Non-pigmented ciliary epithelial cell (primary cell): ENCODE measurements around the gene ECE1.

ENCODE experiments used
- DNase-seq: peaks from one replicate; pipeline ENCODE4 v3.0.0-alpha.2; 2010; ENCODE audit warnings: low read depth

The ECE1 gene

DNA sequence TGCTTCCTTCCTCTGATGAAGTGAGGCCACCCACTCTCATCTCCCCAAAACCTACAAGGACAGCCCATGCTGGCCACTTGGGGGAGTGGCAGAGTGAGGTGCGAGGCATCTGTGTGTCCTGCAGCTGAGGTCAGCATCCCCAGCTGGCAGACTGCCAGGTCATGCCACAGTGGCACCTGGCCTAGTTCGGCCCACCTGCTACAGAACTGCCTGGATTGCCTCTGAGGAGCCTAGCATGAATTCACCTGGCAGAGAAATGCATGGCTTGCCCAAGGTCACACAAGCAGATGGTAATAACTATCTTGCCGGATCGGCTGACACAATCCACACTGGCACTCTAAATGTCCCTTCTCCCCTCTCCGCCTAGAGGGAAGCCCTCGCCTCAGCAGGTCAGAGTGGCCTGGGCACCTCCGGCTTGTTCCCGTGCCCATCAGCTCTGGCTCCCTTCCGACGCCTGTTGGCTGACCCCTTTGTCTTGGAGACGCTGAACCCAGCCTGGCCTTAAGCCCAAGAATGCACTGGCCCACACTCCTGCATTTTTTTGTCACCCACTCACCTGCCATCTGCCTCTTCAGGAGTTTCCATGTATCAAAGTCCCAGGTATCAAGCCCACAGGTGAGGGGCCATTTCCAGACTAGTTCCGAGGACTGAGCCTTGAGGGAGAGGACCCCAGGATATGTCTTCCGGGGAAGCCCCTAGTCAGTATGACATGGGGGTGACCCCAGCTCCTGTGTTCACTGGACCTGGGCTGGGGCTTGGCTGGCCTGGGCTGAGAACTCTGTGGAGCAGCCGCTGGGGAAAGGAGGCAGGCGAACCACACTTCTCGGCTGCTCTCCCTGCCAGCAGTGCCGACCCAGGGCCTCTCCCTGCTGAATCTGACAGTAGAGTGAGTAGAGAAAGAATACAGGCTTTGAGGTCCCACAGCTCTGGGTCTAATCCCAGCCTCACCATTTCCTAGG, 21.7 kb downstream of the ECE1 start:
- DNase-seq, result no peak

DNA sequence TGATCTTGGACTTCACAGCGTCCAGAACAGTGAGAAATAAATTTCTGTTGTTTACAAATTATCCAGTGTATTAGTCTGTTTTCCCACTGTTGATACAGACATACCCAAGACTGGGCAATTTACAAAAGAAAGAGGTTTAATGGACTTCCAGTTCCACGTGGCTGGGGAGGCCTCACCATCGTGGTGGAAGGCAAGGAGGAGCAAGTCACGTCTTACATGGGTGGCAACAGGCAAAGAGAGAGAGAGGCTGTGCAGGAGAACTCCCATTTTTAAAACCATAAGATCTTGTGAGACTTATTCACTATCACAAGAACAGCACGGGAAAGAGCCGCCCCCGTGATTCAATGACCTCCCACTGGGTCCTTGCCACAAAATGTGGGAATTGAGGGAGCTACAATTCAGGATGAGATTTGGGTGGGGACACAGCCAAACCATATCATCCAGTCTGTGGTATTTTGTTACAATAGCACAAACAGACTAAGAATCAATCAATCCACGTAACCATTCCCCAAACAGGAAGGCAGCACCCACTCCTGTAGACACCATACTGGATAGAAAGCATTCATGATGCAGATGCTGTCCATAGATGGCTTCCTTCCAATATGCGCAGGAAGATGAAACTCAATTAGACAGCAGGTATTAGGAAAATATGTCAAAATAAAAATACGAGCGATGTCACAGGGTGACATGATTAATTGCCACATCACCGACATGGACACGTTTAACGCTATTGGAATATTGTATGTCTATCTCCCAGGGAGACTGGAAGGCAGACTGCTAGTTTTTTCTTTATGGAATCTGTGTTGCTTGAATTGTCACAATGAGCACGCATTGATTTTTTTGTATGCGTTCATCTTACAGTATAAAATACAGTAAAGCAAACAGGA, 22.8 kb downstream of the ECE1 start:
- DNase-seq, result no peak

DNA sequence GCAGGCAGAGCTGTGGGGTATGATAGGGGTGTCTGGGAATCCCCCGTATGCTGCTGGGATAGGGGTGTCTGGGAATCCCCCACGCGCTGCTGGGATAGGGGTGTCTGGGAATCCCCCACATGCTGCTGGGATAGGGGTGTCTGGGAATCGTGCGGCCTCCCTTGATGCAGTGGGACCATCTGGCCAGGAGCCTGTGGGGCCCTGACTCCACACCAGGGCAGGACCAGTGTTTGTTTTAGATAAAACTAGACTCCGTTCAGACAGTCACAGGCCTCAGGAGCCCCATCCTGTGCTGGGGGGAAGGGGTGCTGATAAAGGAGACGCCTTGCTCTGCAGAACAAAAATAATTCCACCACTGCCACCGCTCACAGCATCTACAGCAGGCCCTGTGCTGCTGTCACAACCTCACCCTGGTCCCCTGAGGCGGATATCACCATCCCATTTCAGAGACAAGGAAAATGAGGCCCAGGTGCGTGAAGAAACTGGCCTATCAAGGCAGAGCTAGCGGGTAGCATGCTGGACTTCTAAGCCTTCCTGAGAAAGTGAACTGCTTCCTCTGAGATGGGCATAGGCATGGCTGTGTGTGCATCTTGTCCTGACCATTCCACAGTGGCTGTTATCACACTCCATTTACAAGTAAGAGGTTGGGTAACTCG, 24.0 kb downstream of the ECE1 start:
- no peak for DNase-seq

DNA sequence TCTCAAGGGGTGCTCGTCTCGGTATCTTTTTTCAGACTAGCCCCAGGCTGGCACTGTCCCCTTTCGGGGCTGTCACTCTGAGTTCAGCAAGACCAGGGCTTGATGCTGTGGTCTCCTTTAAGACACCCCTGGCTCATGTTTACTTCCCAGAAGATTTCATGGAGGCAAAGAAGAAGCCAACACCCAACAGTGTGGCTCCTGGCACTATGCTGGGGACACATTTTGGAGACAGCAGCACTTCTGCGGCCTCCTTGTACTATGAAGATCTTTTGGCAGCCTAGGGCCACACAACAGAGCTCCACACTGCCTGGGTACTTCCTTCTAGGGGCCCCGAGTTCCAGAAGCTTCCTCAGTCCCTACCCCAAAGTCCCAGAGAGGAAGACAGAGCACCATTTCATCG, 24.6 kb downstream of the ECE1 start:
- DNase-seq, result no peak

DNA sequence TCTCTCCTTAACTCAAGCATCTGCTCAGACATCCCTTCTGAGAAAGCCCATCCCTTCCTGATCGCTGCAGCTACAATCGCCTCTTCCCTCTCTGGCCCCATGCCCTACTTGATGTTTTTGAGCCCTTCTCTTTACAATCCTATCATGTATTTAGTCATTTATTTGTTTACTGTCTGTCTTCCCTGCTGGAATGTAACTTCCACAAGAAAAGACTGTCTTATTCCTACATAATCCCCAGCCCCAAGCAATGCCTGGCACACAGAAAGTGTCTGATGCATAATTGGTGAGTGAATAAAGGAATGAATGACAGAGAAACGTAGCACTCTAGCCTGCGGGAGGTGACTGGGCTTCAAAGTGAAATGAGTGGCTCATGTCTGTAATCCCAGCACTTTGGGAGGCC, 25.4 kb downstream of the ECE1 start:
- no peak for DNase-seq

DNA sequence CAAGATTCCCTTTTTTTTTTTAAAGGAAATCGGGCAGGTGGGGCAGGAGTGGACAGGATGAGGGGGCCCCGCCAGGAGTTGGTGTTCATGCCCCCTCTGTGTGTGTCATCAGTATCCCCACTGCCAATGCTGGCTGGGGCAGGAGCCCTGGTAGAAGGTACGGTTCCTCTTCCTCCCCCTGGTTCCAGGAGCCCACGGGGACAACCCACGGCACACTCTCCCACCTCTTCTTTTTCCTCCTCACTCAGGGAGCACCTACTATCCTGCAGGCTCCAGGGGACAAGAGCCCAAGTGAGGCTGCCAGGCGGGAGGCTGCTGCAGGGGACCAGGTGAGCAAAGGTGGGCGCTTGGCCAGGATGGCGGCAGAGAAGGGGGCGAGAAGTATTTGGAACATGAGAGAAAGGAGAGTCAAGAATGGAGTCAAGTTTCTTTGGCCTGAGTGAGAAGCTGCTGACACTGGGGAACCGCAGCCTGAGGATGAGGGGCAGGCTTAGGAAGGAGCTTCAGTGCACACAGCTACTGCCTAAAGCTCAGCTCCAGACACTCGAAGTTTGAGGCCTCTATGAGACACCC, 26.5 kb downstream of the ECE1 start:
- no peak for DNase-seq

DNA sequence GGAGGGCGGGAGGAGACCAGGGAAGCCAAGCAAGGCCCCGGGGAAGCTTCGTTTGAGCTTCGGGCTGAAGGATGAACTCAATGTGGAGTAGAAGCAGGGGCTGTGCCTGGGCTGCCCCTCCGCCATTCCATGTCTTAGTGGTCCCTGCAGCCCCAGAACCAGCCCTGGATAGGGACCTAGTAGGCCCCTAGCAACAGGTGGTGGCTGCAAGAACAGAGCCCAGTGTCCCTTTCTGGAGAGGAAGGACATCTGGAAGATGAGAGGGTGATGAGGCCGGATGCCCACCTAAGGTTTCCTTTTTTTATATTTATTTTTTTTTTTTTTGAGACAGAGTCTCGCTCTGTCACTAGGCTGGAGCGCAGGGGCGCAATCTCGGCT, 27.2 kb downstream of the ECE1 start:
- no peak for DNase-seq

DNA sequence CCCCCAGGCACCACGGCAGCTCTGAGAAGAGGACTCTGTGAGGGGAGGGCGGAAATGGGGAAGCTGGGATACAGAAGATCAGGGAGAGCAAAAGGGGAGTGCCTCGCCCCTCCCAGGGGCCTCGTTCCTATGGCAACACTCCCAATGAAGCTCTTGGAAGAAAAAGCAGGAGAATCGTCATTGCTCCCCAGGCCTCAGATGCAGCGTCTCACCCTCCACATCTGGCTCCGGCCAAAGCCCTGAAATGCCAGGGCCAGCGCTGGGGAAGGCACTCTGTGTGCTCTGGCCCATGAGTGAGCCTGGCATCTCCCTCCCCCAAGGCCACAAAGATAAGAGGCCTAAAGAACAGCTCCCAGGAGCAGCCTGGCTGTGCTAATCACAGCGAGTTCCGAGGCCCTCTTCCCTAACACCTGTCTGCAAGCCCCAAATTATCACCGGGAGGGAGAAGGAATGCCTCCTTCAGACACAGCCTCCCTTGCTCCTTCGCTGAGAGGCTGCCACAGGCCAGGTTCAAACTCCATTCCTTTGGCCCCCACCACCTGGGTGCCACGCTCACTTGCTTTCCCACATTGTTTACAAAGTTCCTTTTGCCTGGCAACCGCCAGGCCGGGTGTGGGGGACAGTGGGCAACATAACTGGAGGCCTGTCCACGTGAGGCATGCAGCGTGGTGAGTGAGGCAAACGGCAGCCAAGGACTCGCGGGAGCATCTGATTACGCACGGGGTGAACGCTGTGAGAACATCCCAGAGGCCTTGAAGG, 27.8 kb downstream of the ECE1 start:
- DNase-seq, result peak; percentile 81

DNA sequence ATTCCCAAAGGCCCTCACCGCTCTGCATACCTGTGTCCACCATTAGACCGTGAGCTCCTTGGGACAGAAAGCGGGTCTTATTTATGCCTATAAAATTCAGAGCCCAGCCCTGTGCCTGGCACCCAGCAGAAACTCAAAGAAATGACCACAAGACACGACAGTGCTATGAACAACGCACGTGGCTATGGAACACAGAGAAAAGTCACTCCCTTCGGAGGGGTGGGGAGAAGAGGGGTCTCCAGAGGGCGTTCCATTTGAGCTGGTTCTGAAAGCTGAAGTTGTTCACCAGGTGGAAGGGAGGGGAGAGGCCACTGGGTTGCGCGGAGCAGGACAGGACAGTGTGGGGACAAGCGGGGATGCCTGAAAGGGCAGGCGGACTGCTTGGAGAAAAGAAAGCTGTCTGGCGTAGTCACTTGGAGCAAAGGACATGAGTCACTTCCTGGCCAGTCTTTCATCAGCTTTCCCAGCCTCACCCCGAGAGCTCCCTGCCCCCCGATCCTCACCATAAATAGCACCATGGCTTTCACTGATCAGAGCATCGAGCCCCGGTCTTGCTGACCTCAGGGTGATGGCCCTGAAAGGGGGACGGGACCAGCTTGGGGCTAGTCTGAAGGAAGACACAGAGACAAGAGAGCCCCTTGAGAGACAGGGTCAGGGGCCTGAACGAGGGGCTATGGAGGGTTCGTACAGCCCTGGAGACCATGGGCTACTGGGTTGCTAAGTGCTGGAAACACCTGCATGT, 28.5 kb downstream of the ECE1 start:
- peak; percentile 88 for DNase-seq

DNA sequence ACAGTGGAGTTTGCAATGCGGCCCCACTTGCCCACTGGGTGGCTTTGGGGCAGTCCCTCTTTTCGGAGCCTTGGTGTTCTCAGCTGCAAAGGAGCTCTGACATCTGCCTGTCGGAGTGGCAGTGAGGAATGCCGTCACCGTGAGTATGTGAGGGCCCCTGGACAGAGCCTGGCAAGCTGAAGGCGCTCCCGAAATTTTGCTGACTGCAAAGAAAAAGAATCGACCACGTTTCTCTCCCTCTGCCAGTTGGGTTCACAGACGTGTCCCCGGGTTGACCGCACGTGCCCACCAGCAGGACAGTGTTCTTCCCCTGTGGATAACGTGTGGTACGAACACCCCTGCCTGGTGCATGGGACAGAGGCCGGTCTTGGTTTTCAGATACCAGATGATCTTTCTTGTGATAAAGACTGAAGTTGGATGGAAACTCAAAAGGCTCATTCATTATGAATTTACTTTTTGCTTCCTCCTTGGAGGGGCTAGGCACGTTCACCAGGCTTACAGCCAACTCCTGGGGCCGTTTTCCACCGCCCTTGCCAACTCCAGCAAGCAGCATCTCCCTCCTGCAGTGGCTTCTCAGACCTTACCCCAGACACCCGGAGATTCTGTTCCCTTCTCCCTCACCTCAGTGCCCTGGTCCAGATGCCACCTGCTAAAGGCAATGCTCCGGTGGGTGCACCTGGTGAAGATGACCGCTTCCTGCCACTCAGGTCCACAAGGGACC, 29.7 kb downstream of the ECE1 start:
- DNase-seq, result no peak

DNA sequence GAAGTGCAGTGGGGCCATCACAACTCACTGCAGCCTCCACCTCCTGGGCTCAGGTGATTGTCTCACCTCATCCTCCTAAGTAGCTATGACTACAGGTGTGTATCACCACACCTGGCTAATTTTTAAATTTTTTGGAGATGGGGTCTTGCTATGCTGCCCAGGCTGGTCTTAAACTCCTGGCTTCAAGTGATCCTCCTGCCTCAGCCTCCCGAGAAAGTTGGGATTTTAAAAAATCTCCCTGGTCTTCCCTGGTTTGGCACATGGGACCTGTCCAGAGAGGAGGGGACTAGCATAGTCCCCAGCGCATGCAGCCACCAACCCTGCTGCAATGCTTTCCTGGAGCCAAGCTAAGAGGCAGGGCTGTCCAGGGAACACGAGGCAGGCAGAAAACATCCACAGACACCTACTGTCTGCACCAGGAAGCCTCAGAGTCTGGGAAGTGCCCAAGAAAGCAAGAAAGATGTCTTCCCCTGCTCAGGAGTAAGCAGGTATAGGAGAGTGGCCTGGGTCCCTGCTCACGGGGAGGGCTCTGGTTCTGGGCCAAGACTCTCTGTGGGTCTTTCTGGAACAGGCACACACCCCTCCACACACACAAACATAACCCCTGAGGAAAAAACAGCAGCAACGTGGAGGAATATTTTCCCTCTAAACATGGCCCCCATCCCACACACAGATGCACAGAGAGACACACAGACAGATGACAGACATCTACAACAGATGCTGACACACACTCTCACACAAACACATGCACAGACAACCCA, 30.8 kb downstream of the ECE1 start:
- DNase-seq, result no peak

DNA sequence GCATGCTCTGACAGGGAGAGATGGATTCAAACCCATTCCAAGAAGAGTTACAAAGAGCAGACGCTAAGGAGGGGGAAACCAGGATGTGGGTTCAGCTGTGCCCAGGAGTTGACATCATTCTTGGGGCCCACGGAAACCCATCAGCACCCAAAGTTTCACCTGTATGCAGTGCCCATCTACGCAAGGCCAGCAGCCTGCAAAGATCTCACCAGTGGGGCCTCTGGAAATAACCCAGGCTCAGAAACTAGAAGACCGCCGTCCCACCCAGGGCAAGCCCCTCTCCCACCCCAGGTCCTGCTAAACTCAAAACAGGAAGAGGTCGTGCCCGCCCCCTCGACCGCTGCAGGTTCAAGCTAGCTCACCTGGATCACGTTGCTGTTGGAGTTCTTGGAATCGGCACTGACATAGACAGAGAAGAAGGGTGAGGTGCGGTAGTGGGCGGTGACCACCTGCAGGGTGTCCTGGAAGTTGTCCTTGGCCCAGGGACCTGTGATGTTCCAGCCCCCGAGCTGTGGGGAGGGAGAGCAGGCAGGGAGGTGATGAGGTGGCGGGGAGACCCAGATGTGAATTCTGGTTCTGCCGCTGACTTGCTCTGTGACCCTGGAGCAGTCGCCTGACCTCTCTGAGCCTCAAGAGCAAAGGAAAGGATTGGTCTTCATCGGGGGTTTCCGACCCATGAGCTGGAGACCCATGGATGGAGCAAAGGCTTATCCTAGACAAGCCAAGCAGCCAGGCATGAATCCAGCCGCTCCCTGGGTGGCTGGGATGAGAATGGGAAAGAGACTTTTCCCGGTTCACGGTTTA, 31.7 kb downstream of the ECE1 start:
- no peak for DNase-seq

DNA sequence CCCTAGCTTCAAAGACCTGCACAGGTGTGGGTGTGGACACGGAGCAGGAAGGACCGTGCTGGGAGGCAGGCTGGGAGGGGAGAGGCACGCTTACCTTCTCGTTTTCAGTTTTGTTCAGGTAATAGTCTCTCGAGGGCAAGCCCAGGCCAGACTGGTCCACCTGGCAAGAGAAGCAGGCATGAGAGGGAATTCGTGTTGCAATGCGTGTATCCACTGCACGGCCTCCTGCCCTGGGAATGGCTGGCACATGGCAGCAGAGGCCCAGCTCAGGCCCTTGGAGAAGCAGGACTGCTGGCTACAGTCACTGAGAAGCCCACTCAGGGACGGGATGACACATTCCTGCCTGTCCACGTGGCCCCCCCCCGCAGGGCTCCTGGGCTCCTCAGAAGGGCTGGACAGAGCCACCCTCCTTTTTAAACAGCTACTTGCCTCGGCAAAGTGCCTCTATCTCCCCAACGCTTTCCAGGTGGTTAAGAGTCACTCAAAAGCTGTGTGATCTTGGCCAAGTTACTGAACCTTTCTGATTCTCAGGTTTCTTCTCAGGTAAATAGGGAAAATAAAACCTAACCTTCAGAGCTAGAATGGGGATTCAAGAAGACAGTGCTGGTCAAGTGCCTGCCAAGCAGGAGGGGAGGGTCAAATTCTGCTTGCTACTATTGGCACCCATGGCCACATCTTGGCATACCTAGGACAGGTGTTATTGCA, 32.7 kb downstream of the ECE1 start:
- DNase-seq, result no peak

DNA sequence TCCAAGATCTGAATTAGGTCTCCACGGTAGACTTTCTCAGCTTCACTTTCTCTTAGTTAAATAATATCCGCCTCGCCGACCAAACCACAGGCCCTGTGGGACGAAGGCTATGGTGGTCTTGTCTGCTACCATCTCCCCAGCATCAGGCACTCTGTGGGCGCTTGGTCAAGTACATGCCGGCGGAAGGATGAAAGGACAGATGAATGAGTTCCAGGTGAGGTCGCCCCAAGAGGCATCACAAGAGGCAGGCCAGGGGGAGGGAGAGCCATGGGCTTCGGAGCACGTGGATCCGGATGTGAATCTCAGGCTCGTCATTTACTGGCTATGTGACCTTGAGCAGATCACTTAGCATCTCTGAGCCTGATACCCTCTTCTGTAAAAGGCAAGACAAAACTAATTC, 33.5 kb downstream of the ECE1 start:
- DNase-seq, result no peak

DNA sequence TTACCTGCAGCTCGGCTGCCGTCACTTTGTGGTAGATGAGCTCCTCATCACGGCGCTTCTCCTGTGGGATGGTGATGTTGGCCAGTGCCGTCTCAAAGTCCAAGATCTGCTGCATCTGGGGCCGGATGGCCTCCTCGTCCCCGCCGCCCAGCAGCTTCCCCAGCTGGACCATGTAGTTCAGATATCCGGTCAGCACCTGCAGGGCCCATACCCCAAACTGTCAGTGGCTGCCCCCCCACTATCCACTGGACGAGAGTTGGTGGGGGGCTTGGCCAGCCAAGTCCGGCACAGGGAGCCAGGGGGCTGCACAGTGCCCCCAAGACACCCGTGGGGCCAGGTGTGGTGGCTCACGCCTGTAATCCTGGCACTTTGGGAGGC, 34.3 kb downstream of the ECE1 start:
- no peak for DNase-seq

DNA sequence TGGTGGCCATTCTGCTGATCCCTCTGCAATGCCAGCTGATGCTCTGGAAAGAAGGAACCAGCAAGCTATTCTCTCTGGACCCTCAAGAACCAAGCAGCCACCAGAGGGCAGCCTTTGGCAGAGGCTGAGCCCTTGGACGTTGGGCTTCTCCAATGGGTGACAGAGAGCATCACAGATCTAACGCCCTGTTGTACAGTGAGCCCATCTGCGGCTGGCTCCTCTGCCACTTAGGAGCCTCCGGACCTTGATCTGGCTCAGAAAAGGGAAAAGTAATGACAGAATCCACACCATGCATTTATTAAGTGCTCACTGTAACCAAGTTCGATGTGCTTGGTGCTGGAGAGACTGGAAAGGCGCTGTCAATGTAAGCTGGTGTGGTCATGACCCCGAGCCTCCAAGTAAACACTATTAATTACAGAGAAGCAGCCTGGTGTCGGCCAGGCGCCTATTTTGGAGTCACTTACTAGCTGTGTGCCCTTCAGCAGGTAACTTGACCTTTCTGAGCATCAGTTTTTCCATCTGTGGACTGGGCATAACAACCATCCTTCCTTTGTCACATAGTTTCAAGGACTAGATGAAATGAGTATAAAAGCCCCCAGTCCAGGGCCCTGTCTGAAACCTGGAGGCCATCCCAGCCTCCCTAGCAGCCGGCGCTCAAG, 34.9 kb downstream of the ECE1 start:
- DNase-seq, result no peak

DNA sequence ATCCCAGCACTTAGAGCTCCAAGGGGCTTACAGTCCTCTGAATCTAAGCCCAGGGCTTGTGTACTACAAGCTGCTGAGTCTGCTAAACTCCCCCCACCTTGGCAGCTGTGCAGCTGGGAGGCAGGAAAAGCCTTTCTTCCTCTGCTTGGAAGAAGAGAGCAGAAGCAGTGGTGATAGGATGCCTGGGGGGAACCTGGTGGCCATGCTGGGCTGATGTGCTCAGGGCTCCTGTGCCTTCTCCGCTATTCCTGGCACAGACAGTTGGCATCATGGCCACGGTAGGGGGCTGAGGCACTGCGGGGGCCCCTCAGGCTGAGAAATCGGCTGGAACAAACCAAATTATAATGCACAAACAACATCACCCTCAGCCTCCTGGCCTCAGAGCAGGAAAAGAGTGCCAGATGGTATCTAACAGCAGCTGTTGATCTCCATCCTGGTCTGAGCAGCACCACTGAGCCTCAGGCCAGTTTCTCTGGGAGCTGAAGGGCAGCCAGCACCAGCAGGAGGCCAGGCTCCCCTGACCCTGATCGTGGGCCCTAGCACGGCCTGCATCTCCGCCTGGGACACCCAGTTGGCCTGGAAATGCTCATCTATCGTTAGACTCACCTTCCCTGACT, 35.8 kb downstream of the ECE1 start:
- DNase-seq, result no peak
